A549 (cell line): ENCODE data around the gene ZNF273. TPM values are rescaled to one million over a fixed set of nuclear protein-coding genes. Genes with fewer than 3 reads are reported as not detected.

Experiments used
- ATAC-seq, 2 experiments: fragments of 200-7000 bp in 1 of 2; fragments of >200 bp in 1 of 2; cut with Nextera tagmentation in 1 of 2; cut with Tn5 transposase in 1 of 2; 3 replicates each; pipeline versions ENCODE4 v1.8.0 to v1.9.1; 2018 to 2020; ENCODE audit warnings: mild to moderate bottlenecking in 1 of 2, moderate library complexity in 1 of 2
- CTCF ChIA-PET: fragments of 300-600 bp; sonication (Branson Sonifier 250); formaldehyde crosslinking; extraction: SDS; loops from one replicate; lab custom pipeline; 2021; ENCODE audit warnings: antibody characterized with exemption, inconsistent platforms; lab: Yijun Ruan, JAX
- POLR2A ChIA-PET: fragments of 350-600 bp; formaldehyde crosslinking; extraction: SDS; loops from one replicate; lab custom pipeline; 2021; ENCODE audit warnings: antibody characterized with exemption, inconsistent platforms; lab: Yijun Ruan, JAX
- DNase-seq, 2 experiments: peaks; one replicate each; pipeline versions ENCODE4 v3.0.0 to v3.0.0-alpha.2; 2011 to 2016; ENCODE audit warnings: low read depth in 1 of 2, low spot score in 1 of 2
- FAIRE-seq: peaks from 2 replicates; lab custom pipeline; 2011; peaks lifted over from hg19 to GRCh38; lab: Jason Lieb, UNC
- H3K27ac ChIP-seq, 2 experiments: fragments of >200 bp; sonication (Bioruptor Twin); formaldehyde crosslinking; 3 replicates each; pipeline ENCODE4 v1.5.1; 2016 to 2017
- H3K4me1 ChIP-seq: fragments of >200 bp; sonication (Bioruptor Twin); formaldehyde crosslinking; 3 replicates; pipeline ENCODE4 v1.6.1; 2016
- H3K4me2 ChIP-seq: fragments of >200 bp; sonication (Bioruptor Twin); formaldehyde crosslinking; 3 replicates; pipeline ENCODE4 v1.6.1; 2016
- H3K4me3 ChIP-seq: fragments of >200 bp; sonication (Bioruptor Twin); formaldehyde crosslinking; 3 replicates; pipeline ENCODE4 v1.5.1; 2016
- H3K9me3 ChIP-seq: fragments of >200 bp; sonication (Bioruptor Twin); formaldehyde crosslinking; 3 replicates; pipeline ENCODE4 v1.6.1; 2016
- BHLHE40 ChIP-seq: IDR thresholded peaks from 2 replicates; pipeline ENCODE4 v1.6.1; 2012; ENCODE audit warnings: low read depth, low read length, inconsistent platforms
- CBX2 ChIP-seq: fragments of 200-600 bp; sonication (generic); IDR thresholded peaks from 2 replicates; pipeline ENCODE4 v1.6.1; 2016; ENCODE audit warnings: low read depth, mild to moderate bottlenecking, borderline replicate concordance
- CHD2 ChIP-seq: fragments of 150-350 bp; IDR thresholded peaks from 2 replicates; pipeline ENCODE4 v1.6.1; 2014; ENCODE audit warnings: low read length; ENCODE audit not compliant: partially characterized antibody
- EHMT2 ChIP-seq: fragments of 200-600 bp; sonication (generic); IDR thresholded peaks from 2 replicates; pipeline ENCODE4 v1.6.1; 2016; ENCODE audit warnings: antibody characterized with exemption, low read depth, mild to moderate bottlenecking, moderate library complexity
- FOSB ChIP-seq: fragments of 250-450 bp; sonication (Bioruptor Pico); IDR thresholded peaks from 2 replicates; pipeline ENCODE4 v1.5.0; 2020; ENCODE audit warnings: mild to moderate bottlenecking, moderate library complexity
- FOSL2 ChIP-seq, 2 experiments: fragments of 450-650 bp in 1 of 2; fragments of >200 bp in 1 of 2; sonication (Bioruptor Twin) in 1 of 2; formaldehyde crosslinking; IDR thresholded peaks; 2 replicates each; pipeline versions ENCODE4 v1.5.0 to v1.6.1; 2016 to 2020; ENCODE audit warnings: mild to moderate bottlenecking in 1 of 2, moderate library complexity in 1 of 2
- GATA3 ChIP-seq: IDR thresholded peaks from 2 replicates; pipeline ENCODE4 v1.6.1; 2012; ENCODE audit warnings: borderline replicate concordance
- HMGXB4 ChIP-seq: fragments of 250-450 bp; sonication (Bioruptor Pico); IDR thresholded peaks from 2 replicates; pipeline ENCODE4 v1.5.0; 2021; ENCODE audit warnings: mild to moderate bottlenecking, moderate library complexity, borderline replicate concordance
- HOXA7 ChIP-seq: fragments of 250-450 bp; sonication (Bioruptor Pico); IDR thresholded peaks from 2 replicates; pipeline ENCODE4 v1.5.0; 2020; ENCODE audit warnings: mild to moderate bottlenecking, moderate library complexity
- HOXB13 ChIP-seq: fragments of 250-450 bp; sonication (Bioruptor Pico); IDR thresholded peaks from 2 replicates; pipeline ENCODE4 v1.5.0; 2020; ENCODE audit warnings: low read depth, mild to moderate bottlenecking, moderate library complexity
- HOXB5 ChIP-seq: fragments of 250-450 bp; sonication (Bioruptor Pico); IDR thresholded peaks from 2 replicates; pipeline ENCODE4 v1.5.0; 2020; ENCODE audit warnings: mild to moderate bottlenecking, moderate library complexity
- JUNB ChIP-seq: fragments of >200 bp; sonication (Bioruptor Twin); formaldehyde crosslinking; IDR thresholded peaks from 2 replicates; pipeline ENCODE4 v1.6.1; 2016
- KDM1A ChIP-seq: fragments of 200-600 bp; sonication (generic); IDR thresholded peaks from 2 replicates; pipeline ENCODE4 v1.6.1; 2016; ENCODE audit warnings: low read depth, mild to moderate bottlenecking
- MAFK ChIP-seq: fragments of 450-650 bp; IDR thresholded peaks from 2 replicates; pipeline ENCODE4 v1.6.1; 2014; ENCODE audit not compliant: partially characterized antibody
- MAX ChIP-seq: IDR thresholded peaks from 2 replicates; pipeline ENCODE4 v1.6.1; 2012
- MYC ChIP-seq: IDR thresholded peaks from 2 replicates; pipeline ENCODE4 v1.6.1; 2012; ENCODE audit warnings: mild to moderate bottlenecking, inconsistent platforms, low read length, improper control_type of control experiment, borderline replicate concordance
- NR3C1 ChIP-seq: fragments of >200 bp; sonication (Bioruptor Twin); formaldehyde crosslinking; IDR thresholded peaks from 3 replicates; pipeline ENCODE4 v1.6.1; 2017
- PHF8 ChIP-seq: fragments of 200-600 bp; sonication (generic); IDR thresholded peaks from 2 replicates; pipeline ENCODE4 v1.6.1; 2016; ENCODE audit warnings: low read depth, mild to moderate bottlenecking, antibody characterized with exemption, moderate library complexity, borderline replicate concordance
- POLR2A ChIP-seq: IDR thresholded peaks from 2 replicates; pipeline ENCODE4 v1.6.1; 2012; ENCODE audit warnings: mild to moderate bottlenecking, low read length
- POLR2AphosphoS2 ChIP-seq: conservative IDR thresholded peaks from 2 replicates; pipeline ENCODE4 v1.6.1; 2012; ENCODE audit warnings: low read length, improper control_type of control experiment, inconsistent platforms
- RAD21 ChIP-seq, 2 experiments: fragments of >200 bp in 1 of 2; sonication (Bioruptor Twin) in 1 of 2; formaldehyde crosslinking in 1 of 2; IDR thresholded peaks in 1 of 2; conservative IDR thresholded peaks in 1 of 2; 2 replicates in 1 of 2; 3 replicates in 1 of 2; pipeline ENCODE4 v1.6.1; 2012 to 2018; ENCODE audit warnings: inconsistent platforms in 1 of 2
- RCOR1 ChIP-seq: fragments of 150-350 bp; IDR thresholded peaks from 2 replicates; pipeline ENCODE4 v1.6.1; 2014; ENCODE audit warnings: antibody characterized with exemption, low read length, low read depth
- SREBF2 ChIP-seq: fragments of 450-650 bp; IDR thresholded peaks from 2 replicates; pipeline ENCODE4 v1.6.1; 2014; ENCODE audit warnings: mild to moderate bottlenecking, moderate library complexity
- WGBS: methylation state at CpG from one replicate; pipeline ENCODE4 v1.1.6; 2017; ENCODE audit errors: missing lambda C conversion rate; 5-methylcytosine and 5-hydroxymethylcytosine counted together
- polyA plus RNA-seq, 4 experiments: library from polyadenylated mRNA; depleted of rRNA in 3 of 4; stranded (reverse); fragments of >200 nt; fragmentation: RNase III in 1 of 4; extraction: RNeasy Plus Mini Kit Qiagen cat#74134 plus additional on column Dnase treatment in 1 of 4; gene quantifications; 2 replicates in 3 of 4; 3 replicates in 1 of 4; pipeline ENCODE4 v1.2.3, GENCODE V29; 2011 to 2017
- TF ChIP-seq, protein P1 (sequence below): fragments of 250-450 bp; sonication (Bioruptor Pico); IDR thresholded peaks from 2 replicates; pipeline ENCODE4 v1.5.0; 2020; ENCODE audit warnings: low read depth, mild to moderate bottlenecking, moderate library complexity
- TF ChIP-seq, protein P2 (sequence below): fragments of >200 bp; sonication (Bioruptor Twin); formaldehyde crosslinking; IDR thresholded peaks from 2 replicates; pipeline ENCODE4 v1.6.1; 2016
- TF ChIP-seq, protein P3 (sequence below): fragments of 450-650 bp; IDR thresholded peaks from 2 replicates; pipeline ENCODE4 v1.6.1; 2014; ENCODE audit warnings: antibody characterized with exemption
- TF ChIP-seq, protein P4 (sequence below): fragments of >200 bp; sonication (Bioruptor Twin); formaldehyde crosslinking; IDR thresholded peaks from 3 replicates; pipeline ENCODE4 v1.6.1; 2016

ZNF273 gene
- polyA plus RNA-seq, 2 of the 4 experiments (the other 2 are of a cell fraction), result 3.1 to 5.2 TPM

DNA sequence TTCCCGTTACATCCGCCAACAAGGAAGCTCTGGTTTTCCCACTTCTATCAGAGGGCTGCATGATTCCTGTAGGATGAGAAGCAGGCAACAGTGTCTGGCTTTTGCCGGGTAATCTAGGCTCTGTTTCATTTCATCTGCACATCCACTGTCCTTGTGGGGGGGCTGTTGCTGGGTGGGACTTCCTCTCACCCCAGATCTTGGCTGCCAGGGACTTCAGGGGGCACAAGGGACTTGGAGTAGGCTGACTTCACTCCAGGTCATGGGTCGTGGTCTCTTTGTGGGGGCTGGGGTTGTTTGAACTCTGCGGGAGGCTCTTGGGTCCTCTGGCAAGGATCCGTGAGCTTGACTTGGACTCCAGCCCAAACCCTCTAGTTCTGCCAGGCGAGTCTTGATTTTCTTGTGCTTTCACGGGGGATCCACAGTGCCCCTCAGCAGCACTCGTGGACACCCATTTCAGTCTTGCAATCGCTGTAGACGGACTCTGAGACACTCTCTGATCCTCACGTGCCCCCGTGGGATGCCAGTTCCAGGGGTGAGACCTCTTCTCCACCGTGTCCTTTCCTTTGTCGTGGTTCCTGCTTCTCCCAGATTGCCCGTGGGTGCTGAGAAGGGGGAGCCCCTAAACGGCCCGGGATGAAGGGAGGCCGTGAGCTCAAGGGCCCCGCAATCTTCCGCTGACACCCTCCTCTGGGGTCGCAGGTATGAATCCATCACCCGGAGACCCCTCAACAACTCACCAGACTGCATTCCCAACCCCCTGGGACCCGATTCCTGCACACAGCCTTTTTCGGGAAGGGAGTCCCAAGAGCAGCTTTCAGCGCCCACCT is 21.4 kb upstream of the ZNF273 start:
- FAIRE-seq (no peak), ATAC-seq (no peak), DNase-seq (no peak)
- CTCF ChIA-PET, result no interaction called here
- WGBS, result 50% methylated on average over 21 of the region's 26 CpGs
- H3K27ac ChIP-seq, result no peak overlapping the region
- no peaks in the 10 kb centered on the region for H3K4me1 ChIP-seq
- POLR2A ChIA-PET, result no interaction called here
- TF ChIP-seq JUNB (no peak), FOSL2 (IDR thresholded peaks at IDR 0.05) (no peak), FOSL2 (CRISPR knock-in tag; IDR thresholded peaks at IDR 0.05) (no peak), EHMT2 (no peak), POLR2A (no peak), POLR2AphosphoS2 (no peak), PHF8 (no peak), NR3C1 (no peak), HOXA7 (no peak), CBX2 (no peak), MAX (no peak), HMGXB4 (CRISPR knock-in tag) (no peak), MAFK (no peak), SREBF2 (no peak), MYC (no peak)
- TF ChIP-seq, protein P1, sequence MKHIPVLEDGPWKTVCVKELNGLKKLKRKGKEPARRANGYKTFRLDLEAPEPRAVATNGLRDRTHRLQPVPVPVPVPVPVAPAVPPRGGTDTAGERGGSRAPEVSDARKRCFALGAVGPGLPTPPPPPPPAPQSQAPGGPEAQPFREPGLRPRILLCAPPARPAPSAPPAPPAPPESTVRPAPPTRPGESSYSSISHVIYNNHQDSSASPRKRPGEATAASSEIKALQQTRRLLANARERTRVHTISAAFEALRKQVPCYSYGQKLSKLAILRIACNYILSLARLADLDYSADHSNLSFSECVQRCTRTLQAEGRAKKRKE (CRISPR knock-in tag), result no peak
- TF ChIP-seq, protein P2, sequence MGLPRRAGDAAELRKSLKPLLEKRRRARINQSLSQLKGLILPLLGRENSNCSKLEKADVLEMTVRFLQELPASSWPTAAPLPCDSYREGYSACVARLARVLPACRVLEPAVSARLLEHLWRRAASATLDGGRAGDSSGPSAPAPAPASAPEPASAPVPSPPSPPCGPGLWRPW, result no peak
- peaks cover 44% of the 10 kb centered on the region; the same call in 2 of the 3 replicates for H3K9me3 ChIP-seq
- no peak overlapping the region for H3K4me3 ChIP-seq
- no peak overlapping the region for H3K4me2 ChIP-seq

- Histone ChIP-seq H3K4me1 (no peaks in the 10 kb centered on the region), H3K4me2 (no peak overlapping the region), H3K4me3 (no peak overlapping the region), H3K27ac (no peak overlapping the region), H3K9me3 (peaks cover 44% of the 10 kb centered on the region; the same call in 2 of the 3 replicates)
- ChIA-PET POLR2A (no interaction called here), CTCF (no interaction called here)
- no peak for TF ChIP-seq PHF8
- TF ChIP-seq RAD21 (conservative IDR thresholded peaks at IDR 0.05 in 1 of 2, IDR thresholded peaks at IDR 0.05 in 1 of 2), result no peak
- no peak for TF ChIP-seq CHD2
- no peak for TF ChIP-seq RCOR1
- TF ChIP-seq, protein P3, sequence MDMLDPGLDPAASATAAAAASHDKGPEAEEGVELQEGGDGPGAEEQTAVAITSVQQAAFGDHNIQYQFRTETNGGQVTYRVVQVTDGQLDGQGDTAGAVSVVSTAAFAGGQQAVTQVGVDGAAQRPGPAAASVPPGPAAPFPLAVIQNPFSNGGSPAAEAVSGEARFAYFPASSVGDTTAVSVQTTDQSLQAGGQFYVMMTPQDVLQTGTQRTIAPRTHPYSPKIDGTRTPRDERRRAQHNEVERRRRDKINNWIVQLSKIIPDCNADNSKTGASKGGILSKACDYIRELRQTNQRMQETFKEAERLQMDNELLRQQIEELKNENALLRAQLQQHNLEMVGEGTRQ, result no peak
- TF ChIP-seq BHLHE40, result no peak
- TF ChIP-seq GATA3, result no peak
- TF ChIP-seq POLR2A, result no peak
- no peak for TF ChIP-seq HOXA7
- no peak for TF ChIP-seq FOSB (CRISPR knock-in tag)
- no peak for TF ChIP-seq KDM1A
- TF ChIP-seq HOXB13 (CRISPR knock-in tag), result no peak
- TF ChIP-seq JUNB, result no peak
- TF ChIP-seq, protein P4, sequence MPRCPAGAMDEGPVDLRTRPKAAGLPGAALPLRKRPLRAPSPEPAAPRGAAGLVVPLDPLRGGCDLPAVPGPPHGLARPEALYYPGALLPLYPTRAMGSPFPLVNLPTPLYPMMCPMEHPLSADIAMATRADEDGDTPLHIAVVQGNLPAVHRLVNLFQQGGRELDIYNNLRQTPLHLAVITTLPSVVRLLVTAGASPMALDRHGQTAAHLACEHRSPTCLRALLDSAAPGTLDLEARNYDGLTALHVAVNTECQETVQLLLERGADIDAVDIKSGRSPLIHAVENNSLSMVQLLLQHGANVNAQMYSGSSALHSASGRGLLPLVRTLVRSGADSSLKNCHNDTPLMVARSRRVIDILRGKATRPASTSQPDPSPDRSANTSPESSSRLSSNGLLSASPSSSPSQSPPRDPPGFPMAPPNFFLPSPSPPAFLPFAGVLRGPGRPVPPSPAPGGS, result no peak
- TF ChIP-seq HOXB5 (CRISPR knock-in tag), result no peak
- no peak for TF ChIP-seq POLR2AphosphoS2
- ATAC-seq (no peak), FAIRE-seq (no peak), DNase-seq (no peak)
- WGBS, result 49% methylated on average over 48 of the region's 55 CpGs
Measured at GRCh38 chr7:64882341-64883112, 20.5 kb upstream of the ZNF273 start.
